Fibroblast of lung (primary cell): ENCODE data around the gene TMEM98. TPM values are rescaled to one million over a fixed set of nuclear protein-coding genes. Genes with fewer than 3 reads are reported as not detected.

ENCODE experiments used
- DNase-seq, 2 donors: peaks; one replicate each; pipeline versions ENCODE4 v3.0.0 to v3.0.0-alpha.2; 2010; ENCODE audit warnings: low read depth in 2 of 2
- H2AFZ ChIP-seq: 2 replicates; pipeline ENCODE4 v1.5.1; 2012; ENCODE audit warnings: low read length, control low read depth, inconsistent platforms
- H3K27ac ChIP-seq: 2 replicates; pipeline ENCODE4 v1.5.1; 2011; ENCODE audit warnings: low read length, control low read depth; ENCODE audit not compliant: insufficient read depth
- H3K27me3 ChIP-seq: 2 replicates; pipeline ENCODE4 v1.5.1; 2011; ENCODE audit warnings: mild to moderate bottlenecking, low read length; ENCODE audit not compliant: control insufficient read depth, insufficient read depth
- H3K36me3 ChIP-seq: 2 replicates; pipeline ENCODE4 v1.5.1; 2011; ENCODE audit warnings: low read length; ENCODE audit not compliant: control insufficient read depth, insufficient read depth
- H3K4me1 ChIP-seq: 2 replicates; pipeline ENCODE4 v1.5.1; 2011; ENCODE audit warnings: low read length; ENCODE audit not compliant: control insufficient read depth, insufficient read depth; ENCODE audit errors: extremely low read depth
- H3K4me2 ChIP-seq: 2 replicates; pipeline ENCODE4 v1.5.1; 2011; ENCODE audit warnings: low read length, control low read depth; ENCODE audit not compliant: insufficient read depth; ENCODE audit errors: extremely low read depth
- H3K4me3 ChIP-seq, 4 experiments: fragments of 200-600 bp in 1 of 4; sonication (generic) in 1 of 4; replicated peaks in 1 of 4; 2 replicates each; pipeline ENCODE4 v1.5.1; 2011 to 2016; ENCODE audit warnings: low read length in 4 of 4, low read depth in 3 of 4, mild to moderate bottlenecking in 3 of 4, control low read depth in 2 of 4, inconsistent platforms in 1 of 4, mixed read lengths in 1 of 4; ENCODE audit not compliant: insufficient read depth in 1 of 4; ENCODE audit errors: control extremely low read depth in 1 of 4
- H3K79me2 ChIP-seq: 2 replicates; pipeline ENCODE4 v1.5.1; 2012; ENCODE audit warnings: mild to moderate bottlenecking, low read length, inconsistent platforms; ENCODE audit not compliant: control insufficient read depth, insufficient read depth
- H3K9ac ChIP-seq: 2 replicates; pipeline ENCODE4 v1.5.1; 2011; ENCODE audit warnings: mild to moderate bottlenecking, low read length, control low read depth; ENCODE audit not compliant: insufficient read depth
- H3K9me3 ChIP-seq: 2 replicates; pipeline ENCODE4 v1.5.1; 2012; ENCODE audit warnings: low read depth, low read length; ENCODE audit not compliant: control insufficient read depth, insufficient read depth
- H4K20me1 ChIP-seq: 2 replicates; pipeline ENCODE4 v1.5.1; 2011; ENCODE audit warnings: low read length; ENCODE audit not compliant: control insufficient read depth, insufficient read depth; ENCODE audit errors: extremely low read depth
- CTCF ChIP-seq, 2 donors: IDR thresholded peaks in 1 of 2; conservative IDR thresholded peaks in 1 of 2; 1 replicate in 1 of 2; 2 replicates in 1 of 2; pipeline ENCODE4 v1.5.1; 2011 to 2012; ENCODE audit warnings: low read length in 2 of 2, control low read depth in 1 of 2, inconsistent platforms in 1 of 2, low read depth in 1 of 2, mild to moderate bottlenecking in 1 of 2
- EZH2 ChIP-seq: IDR thresholded peaks from 2 replicates; pipeline ENCODE4 v1.5.1; 2012; ENCODE audit warnings: low read length, control low read depth, mild to moderate bottlenecking; ENCODE audit errors: missing control alignments
- polyA plus RNA-seq, 2 donors: library from polyadenylated mRNA; depleted of rRNA in 1 of 2; stranded (reverse) in 1 of 2; unstranded in 1 of 2; fragments of >200 nt; gene quantifications; 2 replicates each; pipeline ENCODE4 v1.2.1, GENCODE V29; 2011 to 2012; ENCODE audit warnings: missing spikeins in 1 of 2
- total RNA-seq: library from RNA; depleted of rRNA; stranded (reverse); fragments of >200 nt; gene quantifications from 2 replicates; pipeline ENCODE4 v1.2.1, GENCODE V29; 2014

Gene TMEM98
- total and polyA plus RNA-seq, 2 donors (not counting 1 experiment from before 2014, with no cell fraction given), result 153 to 220 TPM

GRCh38 chr17:32935726-32936125 lies 7.8 kb downstream of the TMEM98 start:
- H3K27ac ChIP-seq, result no peak overlapping the region
- TF ChIP-seq EZH2 (no peak), CTCF (conservative IDR thresholded peaks at IDR 0.05 in 1 of 2, IDR thresholded peaks at IDR 0.05 in 1 of 2; ENCODE audit: low read depth in 1 of 2, low read length in 2 of 2) (no peak)
- H3K9me3 ChIP-seq, result no peaks in the 10 kb centered on the region
- H3K9ac ChIP-seq, result no peak overlapping the region
- no peaks in the 10 kb centered on the region for H3K4me1 ChIP-seq
- H3K36me3 ChIP-seq, result peaks cover 10% of the 10 kb centered on the region
- H2AFZ ChIP-seq, result no peak overlapping the region
- H3K79me2 ChIP-seq, result no peaks in the 10 kb centered on the region
- no peaks in the 10 kb centered on the region for H4K20me1 ChIP-seq
- H3K4me3 ChIP-seq, result no peak overlapping the region
- no peaks in the 10 kb centered on the region for H3K27me3 ChIP-seq
- DNase-seq, result no peak
- no peak overlapping the region for H3K4me2 ChIP-seq

- H3K79me2 ChIP-seq, result no peaks in the 10 kb centered on the region
- H3K9me3 ChIP-seq, result no peaks in the 10 kb centered on the region
- no peak overlapping the region for H3K27ac ChIP-seq
- no peak overlapping the region for H3K4me3 ChIP-seq
- H3K27me3 ChIP-seq, result no peaks in the 10 kb centered on the region
- TF ChIP-seq CTCF (conservative IDR thresholded peaks at IDR 0.05 in 1 of 2, IDR thresholded peaks at IDR 0.05 in 1 of 2; ENCODE audit: low read depth in 1 of 2, low read length in 2 of 2) (no peak), EZH2 (no peak)
- no peaks in the 10 kb centered on the region for H4K20me1 ChIP-seq
- DNase-seq, result no peak
- H3K36me3 ChIP-seq, result peaks cover 10% of the 10 kb centered on the region
- H2AFZ ChIP-seq, result no peak overlapping the region
- H3K4me2 ChIP-seq, result no peak overlapping the region
- no peaks in the 10 kb centered on the region for H3K4me1 ChIP-seq
- H3K9ac ChIP-seq, result no peak overlapping the region
Observed at GRCh38 chr17:32936186-32936893, 8.4 kb downstream of the TMEM98 start.

DNA sequence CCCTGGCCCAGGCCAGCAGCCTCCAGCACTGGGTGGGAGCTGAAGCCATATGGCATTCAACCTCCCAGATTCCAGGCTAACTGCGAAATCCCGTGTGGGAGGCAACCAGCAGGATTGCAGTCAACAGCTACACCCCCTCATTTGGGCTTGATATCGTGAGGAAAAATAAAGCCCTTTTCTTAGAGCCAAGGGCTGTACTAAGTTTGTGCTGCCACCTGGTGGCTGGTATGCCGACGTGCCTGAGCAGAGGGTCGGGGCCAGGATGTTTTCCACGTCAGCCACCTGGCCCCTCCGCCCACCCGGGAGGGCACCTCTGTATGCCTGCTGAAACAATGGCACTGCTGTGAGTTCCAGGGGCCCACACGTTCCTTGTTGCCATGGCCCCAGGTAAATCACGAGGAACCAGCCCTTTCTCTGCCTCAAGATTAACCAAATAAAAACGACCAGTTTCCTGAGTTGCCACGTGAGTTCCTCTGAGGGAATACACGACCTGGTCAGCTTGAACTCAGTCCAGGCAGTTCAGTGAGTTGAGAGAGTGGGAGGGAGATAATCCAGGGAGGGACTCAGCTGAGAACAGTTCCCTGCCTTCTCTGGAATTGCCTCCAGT lies 9.0 kb downstream of the TMEM98 start:
- Histone ChIP-seq H3K4me2 (no peak overlapping the region), H3K9me3 (no peaks in the 10 kb centered on the region), H3K27me3 (no peaks in the 10 kb centered on the region), H2AFZ (no peak overlapping the region), H4K20me1 (no peaks in the 10 kb centered on the region), H3K27ac (peak overlapping the region; percentile 44), H3K79me2 (no peaks in the 10 kb centered on the region), H3K4me1 (no peaks in the 10 kb centered on the region), H3K36me3 (peaks cover 8% of the 10 kb centered on the region), H3K4me3 (no peak overlapping the region), H3K9ac (no peak overlapping the region)
- peak; percentile 47 to 86 for TF ChIP-seq CTCF (conservative IDR thresholded peaks at IDR 0.05 in 1 of 2, IDR thresholded peaks at IDR 0.05 in 1 of 2; ENCODE audit: low read depth in 1 of 2, low read length in 2 of 2)
- no peak for TF ChIP-seq EZH2
- DNase-seq, result peak; percentile 58 to 75
